Right atrium auricular region (tissue), 2 donors: ENCODE measurements around the gene LRP1. TPM values are rescaled to one million over a fixed set of nuclear protein-coding genes. Genes with fewer than 3 reads are reported as not detected.
A peak's percentile ranks its signal among the peaks of the same experiment; 100 is the strongest.

ENCODE experiments used
- DNase-seq: peaks from one replicate; pipeline ENCODE4 v3.0.0-alpha.2; 2019; ENCODE audit warnings: low spot score
- H3K27ac ChIP-seq, 2 donors: fragments of 200-600 bp; sonication (generic); 1 replicate in 1 of 2; 2 replicates in 1 of 2; pipeline ENCODE4 v1.5.1; 2016 to 2019
- H3K27me3 ChIP-seq, 2 donors: fragments of 200-600 bp; sonication (generic); one replicate each; pipeline versions ENCODE4 v1.5.1 to v1.6.0; 2017 to 2019
- H3K36me3 ChIP-seq: fragments of 200-600 bp; sonication (generic); one replicate; pipeline ENCODE4 v1.5.1; 2016
- H3K4me1 ChIP-seq, 2 donors: fragments of 200-600 bp; sonication (generic); one replicate each; pipeline versions ENCODE4 v1.5.1 to v1.6.0; 2017 to 2019
- H3K4me3 ChIP-seq, 2 donors: fragments of 200-600 bp; sonication (generic); 1 replicate in 1 of 2; 2 replicates in 1 of 2; pipeline ENCODE4 v1.5.1; 2017 to 2019; ENCODE audit warnings: mild to moderate bottlenecking in 1 of 2, moderate library complexity in 1 of 2
- H3K9me3 ChIP-seq, 2 donors: fragments of 200-600 bp; sonication (generic); one replicate each; pipeline ENCODE4 v1.5.1; 2019
- CTCF ChIP-seq, 2 donors: fragments of 200-600 bp; sonication (generic); IDR thresholded peaks; one replicate each; pipeline ENCODE4 v1.5.1; 2019; ENCODE audit warnings: antibody characterized with exemption in 2 of 2
- total RNA-seq, 2 donors: library from RNA; depleted of rRNA; stranded (reverse); fragments of >200 nt; gene quantifications; one replicate each; pipeline ENCODE4 v1.1.0, GENCODE V29; 2016

The LRP1 gene
- total RNA-seq, 2 donors from 2014 or later = 89.4 to 211 TPM

GRCh38 chr12:57145460-57146059 lies 17.3 kb downstream of the LRP1 start:
- peaks cover 69% of the 10 kb centered on the region for H3K36me3 ChIP-seq
- no peaks in the 10 kb centered on the region for H3K27me3 ChIP-seq
- H3K4me1 ChIP-seq = peaks cover 0 to 75% of the 10 kb centered on the region in 2 donors
- H3K27ac ChIP-seq = peak overlapping the region in 1 of 2 donors; percentile 87
- no peak for DNase-seq
- H3K9me3 ChIP-seq = no peaks in the 10 kb centered on the region
- no peak for TF ChIP-seq CTCF (IDR thresholded peaks at IDR 0.05)
- H3K4me3 ChIP-seq = no peak overlapping the region

DNA sequence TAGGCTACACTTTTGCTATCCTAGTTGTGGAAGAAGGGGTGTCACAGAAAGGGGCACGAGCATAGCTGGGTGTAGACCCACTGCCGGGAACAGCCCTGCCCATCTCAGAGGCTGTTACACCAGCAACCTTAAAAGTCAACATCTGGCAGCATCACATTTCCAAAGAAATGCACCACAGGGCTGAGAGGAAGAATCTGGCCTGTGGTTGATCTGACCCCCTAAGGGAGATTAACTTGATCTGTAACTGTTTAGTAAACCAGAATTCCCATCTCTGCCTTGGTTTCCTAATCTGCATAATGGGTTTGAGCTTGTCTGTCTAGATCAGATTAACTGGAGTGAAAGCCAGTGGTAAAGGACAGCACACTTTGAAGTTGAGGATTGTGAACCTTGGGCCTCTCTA lies 17.8 kb downstream of the LRP1 start:
- H3K27ac ChIP-seq = peak overlapping the region in 1 of 2 donors; percentile 87
- no peak for DNase-seq
- H3K27me3 ChIP-seq = no peaks in the 10 kb centered on the region
- H3K4me3 ChIP-seq = no peak overlapping the region
- no peak for TF ChIP-seq CTCF (IDR thresholded peaks at IDR 0.05)
- peaks cover 0 to 75% of the 10 kb centered on the region in 2 donors for H3K4me1 ChIP-seq
- peaks cover 63% of the 10 kb centered on the region for H3K36me3 ChIP-seq
- H3K9me3 ChIP-seq = no peaks in the 10 kb centered on the region

DNA sequence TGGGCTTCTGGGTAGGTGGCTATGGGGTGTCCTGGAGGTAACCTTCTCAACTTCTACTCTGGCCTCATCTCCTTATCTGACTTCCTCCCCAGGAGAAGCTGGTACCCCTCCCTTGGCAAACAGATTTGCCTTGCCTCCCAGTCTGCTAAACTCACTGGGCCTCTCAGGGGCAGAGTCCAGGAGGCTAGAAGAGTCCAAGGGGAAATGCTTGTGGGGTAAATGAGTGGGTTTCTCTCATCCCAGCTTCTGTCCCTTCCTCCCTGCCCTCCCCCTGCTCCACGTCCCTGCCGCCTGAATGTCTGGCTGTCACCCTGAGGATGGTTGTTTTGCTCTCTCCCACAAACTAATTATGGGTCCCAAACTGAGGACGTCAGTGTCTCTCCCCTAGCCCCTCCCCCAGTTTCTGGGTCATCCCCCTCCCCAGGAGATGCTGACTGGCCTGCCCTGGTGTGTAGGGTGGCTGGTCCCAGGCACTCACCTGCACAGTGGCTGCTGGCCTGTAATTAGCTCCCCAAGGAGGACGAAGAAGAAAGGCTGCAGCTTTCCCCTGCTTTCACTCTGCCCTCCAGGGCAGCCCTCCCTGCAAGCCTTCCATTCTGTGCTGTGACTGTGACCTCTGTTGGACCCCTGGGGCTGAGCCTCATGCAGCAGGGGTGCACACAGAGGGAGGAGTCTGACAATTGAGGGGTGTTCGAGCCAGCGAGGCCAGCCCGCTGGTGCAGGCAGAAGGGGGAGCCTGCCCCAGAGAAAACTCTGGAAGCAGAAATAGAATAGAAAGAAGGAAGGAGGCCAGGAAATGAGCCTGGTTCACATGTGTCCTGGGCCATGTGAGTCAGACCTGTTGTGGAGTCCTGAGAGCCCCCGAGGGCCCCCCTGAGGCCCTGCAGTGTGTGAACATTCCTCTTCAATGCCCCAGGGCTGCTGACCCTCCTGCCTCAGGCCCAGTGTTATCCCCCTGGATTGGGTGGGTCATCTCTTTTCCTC lies 19.0 kb downstream of the LRP1 start, which contains the start of gene LRP1-AS:
Gene LRP1-AS, minus strand, starts transcription at position 659 of the 984 bp plus-strand sequence.
- no peak for TF ChIP-seq CTCF (IDR thresholded peaks at IDR 0.05)
- H3K4me3 ChIP-seq = no peak within 1 kb of the TSS
- H3K36me3 ChIP-seq = peaks cover 52% of the 10 kb centered on the region
- DNase-seq = no peak
- peak within 1 kb of the TSS; percentile 72 to 87 for H3K27ac ChIP-seq
- H3K27me3 ChIP-seq = no peaks in the 10 kb centered on the region
- no peaks in the 10 kb centered on the region for H3K9me3 ChIP-seq
- H3K4me1 ChIP-seq = peaks cover 0 to 82% of the 10 kb centered on the region in 2 donors

- Histone ChIP-seq H3K36me3 (peaks cover 38% of the 10 kb centered on the region), H3K4me1 (peaks cover 0 to 84% of the 10 kb centered on the region in 2 donors), H3K9me3 (no peaks in the 10 kb centered on the region), H3K27ac (peak overlapping the region; percentile 72 to 87), H3K27me3 (no peaks in the 10 kb centered on the region), H3K4me3 (no peak overlapping the region)
- peak; percentile 84 for DNase-seq
- no peak for TF ChIP-seq CTCF (IDR thresholded peaks at IDR 0.05)
These were observed 20.4 kb downstream of the LRP1 start for GRCh38 chr12:57148469-57149244.

- Histone ChIP-seq H3K9me3 (no peaks in the 10 kb centered on the region), H3K27me3 (no peaks in the 10 kb centered on the region), H3K27ac (peak overlapping the region; percentile 72 to 87), H3K4me1 (peaks cover 0 to 84% of the 10 kb centered on the region in 2 donors), H3K36me3 (peaks cover 38% of the 10 kb centered on the region), H3K4me3 (no peak overlapping the region)
- peak; percentile 88 for DNase-seq
- no peak for TF ChIP-seq CTCF (IDR thresholded peaks at IDR 0.05)
These were observed 21.1 kb downstream of the LRP1 start for GRCh38 chr12:57149245-57149900.
